ENCODE data around the gene CAMTA1. TPM values are rescaled to one million over a fixed set of nuclear protein-coding genes. Genes with fewer than 3 reads are reported as not detected.

CAMTA1 gene
- total RNA-seq, 1 experiment from 2014 or later = 85.2 TPM

DNA sequence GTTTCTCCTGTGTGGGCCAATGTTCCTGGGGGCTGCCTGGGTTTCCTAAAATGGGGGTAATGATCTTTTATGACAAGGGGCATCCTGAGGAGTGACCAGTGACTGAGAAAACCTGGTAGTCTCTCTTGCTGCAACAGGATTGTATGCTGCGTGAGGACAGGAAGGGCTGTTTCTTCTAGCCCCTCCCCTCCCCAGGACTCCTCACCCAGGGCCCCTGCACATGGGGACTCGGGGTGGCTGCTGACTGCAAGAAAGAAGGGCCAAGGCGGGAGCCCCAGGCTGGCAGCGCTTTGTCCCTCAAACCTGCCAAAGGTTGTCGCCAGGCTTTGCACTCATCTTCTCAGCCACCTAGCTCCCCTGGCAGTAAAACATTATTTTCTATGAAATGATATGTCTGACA is 442.4 kb downstream of the CAMTA1 start:
- Histone ChIP-seq H3K4me1 (ENCODE audit: insufficient read depth, low read length, poor library complexity, severe bottlenecking) (peaks cover 11% of the 10 kb centered on the region), H3K4me3 (ENCODE audit: low read depth, low read length, poor library complexity, severe bottlenecking) (no peak overlapping the region), H3K9me3 (ENCODE audit: low read depth, low read length, poor library complexity, severe bottlenecking) (no peaks in the 10 kb centered on the region), H3K36me3 (ENCODE audit: insufficient read depth, low read length, poor library complexity, severe bottlenecking) (no peaks in the 10 kb centered on the region), H3K27ac (ENCODE audit: low read depth, low read length, poor library complexity, severe bottlenecking) (no peak overlapping the region), H3K27me3 (replicated peaks; ENCODE audit: insufficient read depth, low read depth, low read length, poor library complexity) (no peaks in the 10 kb centered on the region)
- no peak for TF ChIP-seq EZH2 (IDR thresholded peaks at IDR 0.05; ENCODE audit: borderline replicate concordance, low read depth, low read length, poor library complexity, severe bottlenecking)
- TF ChIP-seq, protein P1, sequence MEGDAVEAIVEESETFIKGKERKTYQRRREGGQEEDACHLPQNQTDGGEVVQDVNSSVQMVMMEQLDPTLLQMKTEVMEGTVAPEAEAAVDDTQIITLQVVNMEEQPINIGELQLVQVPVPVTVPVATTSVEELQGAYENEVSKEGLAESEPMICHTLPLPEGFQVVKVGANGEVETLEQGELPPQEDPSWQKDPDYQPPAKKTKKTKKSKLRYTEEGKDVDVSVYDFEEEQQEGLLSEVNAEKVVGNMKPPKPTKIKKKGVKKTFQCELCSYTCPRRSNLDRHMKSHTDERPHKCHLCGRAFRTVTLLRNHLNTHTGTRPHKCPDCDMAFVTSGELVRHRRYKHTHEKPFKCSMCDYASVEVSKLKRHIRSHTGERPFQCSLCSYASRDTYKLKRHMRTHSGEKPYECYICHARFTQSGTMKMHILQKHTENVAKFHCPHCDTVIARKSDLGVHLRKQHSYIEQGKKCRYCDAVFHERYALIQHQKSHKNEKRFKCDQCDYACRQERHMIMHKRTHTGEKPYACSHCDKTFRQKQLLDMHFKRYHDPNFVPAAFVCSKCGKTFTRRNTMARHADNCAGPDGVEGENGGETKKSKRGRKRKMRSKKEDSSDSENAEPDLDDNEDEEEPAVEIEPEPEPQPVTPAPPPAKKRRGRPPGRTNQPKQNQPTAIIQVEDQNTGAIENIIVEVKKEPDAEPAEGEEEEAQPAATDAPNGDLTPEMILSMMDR (conservative IDR thresholded peaks at IDR 0.05; ENCODE audit: low read depth, low read length) = no peak
- no TSS peak for BruUV-seq (replicated peaks)
- no peak for DNase-seq (ENCODE audit: low spot score)
- POLR2A ChIA-PET (ENCODE audit: low non-redundant PET) = no interaction called here
- CTCF ChIA-PET = no interaction called here
- intact Hi-C loops (cut with micrococcal nuclease; ENCODE audit: unreplicated experiment) = no loop called here

DNA sequence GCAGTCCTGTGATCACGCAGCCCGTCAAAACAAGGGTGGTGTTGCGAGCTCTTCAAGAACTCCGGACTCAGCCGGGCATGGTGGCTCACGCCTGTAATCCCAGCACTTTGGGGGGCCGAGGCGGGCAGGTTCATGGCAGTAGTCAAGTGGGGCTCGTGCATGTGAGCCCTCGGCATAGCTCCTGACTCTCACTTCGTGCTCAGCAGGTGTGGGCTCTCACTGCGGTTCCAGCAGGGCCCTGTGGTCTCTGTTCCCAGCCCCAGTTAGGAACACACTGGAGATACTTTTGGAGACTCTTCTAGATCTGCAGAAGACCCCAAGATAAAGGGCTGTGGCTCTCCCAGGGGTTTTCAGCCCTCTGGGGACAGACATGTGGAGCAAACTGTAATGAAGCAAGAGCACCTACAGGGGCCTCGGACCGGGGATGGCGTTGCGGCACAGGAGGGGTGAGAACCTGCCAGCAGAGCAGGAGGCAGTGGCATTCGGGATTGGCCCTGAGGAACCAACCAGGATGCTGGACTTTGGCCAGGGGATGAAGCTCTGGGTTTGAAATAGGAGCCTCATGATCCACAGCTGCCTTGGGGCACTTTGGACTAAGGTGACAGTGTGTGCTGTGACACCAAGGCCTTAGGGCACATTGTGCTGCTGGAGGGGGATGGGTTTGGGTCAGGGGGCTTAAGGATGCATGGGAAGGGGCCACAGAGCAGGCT is 443.2 kb downstream of the CAMTA1 start:
- H3K9me3 ChIP-seq (ENCODE audit: low read depth, low read length, poor library complexity, severe bottlenecking) = no peaks in the 10 kb centered on the region
- no TSS peak for BruUV-seq (replicated peaks)
- no peak for DNase-seq (ENCODE audit: low spot score)
- ChIA-PET CTCF (no interaction called here), POLR2A (ENCODE audit: low non-redundant PET) (no interaction called here)
- no peaks in the 10 kb centered on the region for H3K27me3 ChIP-seq (replicated peaks; ENCODE audit: insufficient read depth, low read depth, low read length, poor library complexity)
- TF ChIP-seq EZH2 (IDR thresholded peaks at IDR 0.05; ENCODE audit: borderline replicate concordance, low read depth, low read length, poor library complexity, severe bottlenecking) = no peak
- TF ChIP-seq, protein P1 (conservative IDR thresholded peaks at IDR 0.05; ENCODE audit: low read depth, low read length) = no peak
- H3K4me1 ChIP-seq (ENCODE audit: insufficient read depth, low read length, poor library complexity, severe bottlenecking) = peaks cover 8% of the 10 kb centered on the region
- no peak overlapping the region for H3K4me3 ChIP-seq (ENCODE audit: low read depth, low read length, poor library complexity, severe bottlenecking)
- intact Hi-C loops (cut with micrococcal nuclease; ENCODE audit: unreplicated experiment) = no loop called here
- H3K27ac ChIP-seq (ENCODE audit: low read depth, low read length, poor library complexity, severe bottlenecking) = no peak overlapping the region
- H3K36me3 ChIP-seq (ENCODE audit: insufficient read depth, low read length, poor library complexity, severe bottlenecking) = no peaks in the 10 kb centered on the region

DNA sequence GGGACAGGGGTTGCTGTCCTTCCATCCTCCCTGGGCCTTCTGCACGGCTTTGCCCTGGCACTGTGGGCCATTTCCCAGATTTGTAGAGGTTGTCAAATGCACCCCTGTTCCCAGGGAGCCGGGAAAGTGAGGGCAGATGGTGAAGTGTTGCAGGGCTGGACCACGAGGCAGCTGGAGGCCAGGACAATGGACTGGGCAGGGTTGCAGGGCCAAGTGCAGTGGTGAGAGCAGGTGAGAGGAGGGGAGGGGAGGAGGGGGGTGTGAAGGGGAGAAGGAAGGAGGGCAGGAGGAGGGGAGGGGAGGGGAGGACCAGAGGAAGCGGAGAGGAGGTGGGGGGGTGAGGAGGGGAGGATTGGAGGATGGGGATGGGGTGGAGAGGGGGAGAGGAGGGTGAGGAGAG is 443.9 kb downstream of the CAMTA1 start:
- no peaks in the 10 kb centered on the region for H3K27me3 ChIP-seq (replicated peaks; ENCODE audit: insufficient read depth, low read depth, low read length, poor library complexity)
- POLR2A ChIA-PET (ENCODE audit: low non-redundant PET) = no interaction called here
- no peaks in the 10 kb centered on the region for H3K9me3 ChIP-seq (ENCODE audit: low read depth, low read length, poor library complexity, severe bottlenecking)
- CTCF ChIA-PET = no interaction called here
- no TSS peak for BruUV-seq (replicated peaks)
- intact Hi-C loops (cut with micrococcal nuclease; ENCODE audit: unreplicated experiment) = no loop called here
- peaks cover under 1% of the 10 kb centered on the region for H3K4me1 ChIP-seq (ENCODE audit: insufficient read depth, low read length, poor library complexity, severe bottlenecking)
- DNase-seq (ENCODE audit: low spot score) = no peak
- TF ChIP-seq, protein P1 (conservative IDR thresholded peaks at IDR 0.05; ENCODE audit: low read depth, low read length) = no peak
- TF ChIP-seq EZH2 (IDR thresholded peaks at IDR 0.05; ENCODE audit: borderline replicate concordance, low read depth, low read length, poor library complexity, severe bottlenecking) = no peak
- H3K4me3 ChIP-seq (ENCODE audit: low read depth, low read length, poor library complexity, severe bottlenecking) = no peak overlapping the region
- H3K27ac ChIP-seq (ENCODE audit: low read depth, low read length, poor library complexity, severe bottlenecking) = no peak overlapping the region
- H3K36me3 ChIP-seq (ENCODE audit: insufficient read depth, low read length, poor library complexity, severe bottlenecking) = no peaks in the 10 kb centered on the region

Measured in A673 (cell line).